Endodermal cell (in vitro differentiated cells): ENCODE results near the gene ACP3. TPM values are rescaled to one million over a fixed set of nuclear protein-coding genes. Genes with fewer than 3 reads are reported as not detected.

ENCODE experiments used
- DNase-seq: peaks from one replicate; pipeline ENCODE4 v3.0.0-alpha.2; 2017
- H3K27ac ChIP-seq: 2 replicates; pipeline ENCODE4 v1.5.1; 2013; ENCODE audit warnings: mild to moderate bottlenecking, low read depth, low read length, moderate library complexity
- H3K27me3 ChIP-seq: 2 replicates; pipeline ENCODE4 v1.6.1; 2013; ENCODE audit warnings: mild to moderate bottlenecking, low read length, moderate library complexity; ENCODE audit not compliant: insufficient read depth, control insufficient read depth, poor library complexity, severe bottlenecking
- H3K36me3 ChIP-seq: 2 replicates; pipeline ENCODE4 v1.7.0; 2013; ENCODE audit warnings: mild to moderate bottlenecking, low read length, moderate library complexity; ENCODE audit not compliant: control insufficient read depth, insufficient read depth
- H3K4me1 ChIP-seq: one replicate; pipeline ENCODE4 v1.7.0; 2013; ENCODE audit warnings: low read length; ENCODE audit not compliant: control insufficient read depth, insufficient read depth
- H3K4me3 ChIP-seq: 2 replicates; pipeline ENCODE4 v1.5.1; 2013; ENCODE audit warnings: mild to moderate bottlenecking, low read length, moderate library complexity
- H3K9ac ChIP-seq: 2 replicates; pipeline ENCODE4 v1.6.1; 2013; ENCODE audit warnings: mild to moderate bottlenecking, low read length, moderate library complexity; ENCODE audit not compliant: poor library complexity, severe bottlenecking; ENCODE audit errors: extremely low read depth
- H3K9me3 ChIP-seq: 2 replicates; pipeline ENCODE4 v1.6.1; 2013; ENCODE audit warnings: mild to moderate bottlenecking, low read length, moderate library complexity; ENCODE audit not compliant: control insufficient read depth
- H3K27ac Mint-ChIP-seq: 2 replicates; pipeline ENCODE4 v1.8.0; 2020; ENCODE audit warnings: mixed read lengths
- H3K27me3 Mint-ChIP-seq: 2 replicates; pipeline ENCODE4 v1.8.0; 2021; ENCODE audit warnings: mild to moderate bottlenecking, mixed read lengths; ENCODE audit not compliant: insufficient read depth
- H3K36me3 Mint-ChIP-seq: 2 replicates; pipeline ENCODE4 v1.8.0; 2020; ENCODE audit warnings: low read depth, mixed read lengths
- H3K4me1 Mint-ChIP-seq: 2 replicates; pipeline ENCODE4 v1.8.0; 2020; ENCODE audit warnings: mixed read lengths
- H3K4me3 Mint-ChIP-seq: 2 replicates; pipeline ENCODE4 v1.8.0; 2020; ENCODE audit warnings: mild to moderate bottlenecking, moderate library complexity, mixed read lengths
- H3K9me3 Mint-ChIP-seq: 2 replicates; pipeline ENCODE4 v1.8.0; 2020; ENCODE audit warnings: mild to moderate bottlenecking, mixed read lengths
- WGBS, 2 experiments: methylation state at CpG; one replicate each; pipeline versions ENCODE4 v1.1.5 to v1.1.7; 2013; ENCODE audit warnings: missing lambda C conversion rate in 2 of 2, mixed read lengths in 1 of 2; ENCODE audit not compliant: insufficient coverage in 1 of 2, insufficient read length in 1 of 2; 5-methylcytosine and 5-hydroxymethylcytosine counted together
- total RNA-seq, 2 donors: library from RNA; stranded (reverse); fragmentation: NEBNext Ultra II Directional in 1 of 2; extraction: Animal tissue kit (Norgen Biotek cat#: 25700) in 1 of 2; gene quantifications; 2 replicates in 1 of 2; 3 replicates in 1 of 2; pipeline ENCODE4 v1.2.1, GENCODE V29; 2021
- TF ChIP-seq, protein P1 (sequence below): fragments of 200-600 bp; sonication (generic); conservative IDR thresholded peaks from 2 replicates; pipeline ENCODE4 v1.5.0; 2021; ENCODE audit warnings: antibody characterized with exemption, mild to moderate bottlenecking

The ACP3 gene
- total RNA-seq, 2 donors from 2014 or later: 17.0 to 24.6 TPM

DNA sequence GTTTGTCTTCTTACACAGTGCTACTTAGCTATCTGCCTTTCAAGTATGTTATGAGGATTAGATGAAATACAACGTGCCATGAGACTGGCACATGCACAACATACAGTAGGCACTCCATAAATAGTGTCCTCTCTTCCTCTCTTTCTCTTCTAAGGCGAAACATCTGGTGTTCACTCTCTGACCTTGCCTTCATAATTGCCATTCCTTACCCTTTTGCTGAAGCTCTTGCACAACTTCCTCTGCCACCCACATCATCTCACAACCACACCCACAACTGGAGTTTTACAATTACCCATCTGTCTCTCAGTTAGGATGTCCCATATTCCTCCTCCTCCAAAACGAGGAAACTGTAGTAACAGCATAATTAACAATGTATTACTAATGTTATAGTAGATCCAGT is 26.4 kb upstream of the ACP3 start:
- no peak overlapping the region for H3K4me3 Mint-ChIP-seq
- Histone ChIP-seq H3K27me3 (no peaks in the 10 kb centered on the region), H3K9me3 (peaks cover 74% of the 10 kb centered on the region), H3K4me1 (peaks cover 2% of the 10 kb centered on the region), H3K9ac (no peak overlapping the region), H3K27ac (no peak overlapping the region), H3K4me3 (no peak overlapping the region), H3K36me3 (no peaks in the 10 kb centered on the region)
- H3K4me1 Mint-ChIP-seq: peaks cover 5% of the 10 kb centered on the region
- TF ChIP-seq, protein P1, sequence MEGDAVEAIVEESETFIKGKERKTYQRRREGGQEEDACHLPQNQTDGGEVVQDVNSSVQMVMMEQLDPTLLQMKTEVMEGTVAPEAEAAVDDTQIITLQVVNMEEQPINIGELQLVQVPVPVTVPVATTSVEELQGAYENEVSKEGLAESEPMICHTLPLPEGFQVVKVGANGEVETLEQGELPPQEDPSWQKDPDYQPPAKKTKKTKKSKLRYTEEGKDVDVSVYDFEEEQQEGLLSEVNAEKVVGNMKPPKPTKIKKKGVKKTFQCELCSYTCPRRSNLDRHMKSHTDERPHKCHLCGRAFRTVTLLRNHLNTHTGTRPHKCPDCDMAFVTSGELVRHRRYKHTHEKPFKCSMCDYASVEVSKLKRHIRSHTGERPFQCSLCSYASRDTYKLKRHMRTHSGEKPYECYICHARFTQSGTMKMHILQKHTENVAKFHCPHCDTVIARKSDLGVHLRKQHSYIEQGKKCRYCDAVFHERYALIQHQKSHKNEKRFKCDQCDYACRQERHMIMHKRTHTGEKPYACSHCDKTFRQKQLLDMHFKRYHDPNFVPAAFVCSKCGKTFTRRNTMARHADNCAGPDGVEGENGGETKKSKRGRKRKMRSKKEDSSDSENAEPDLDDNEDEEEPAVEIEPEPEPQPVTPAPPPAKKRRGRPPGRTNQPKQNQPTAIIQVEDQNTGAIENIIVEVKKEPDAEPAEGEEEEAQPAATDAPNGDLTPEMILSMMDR: no peak
- H3K27ac Mint-ChIP-seq: no peak overlapping the region
- DNase-seq: no peak
- no peaks in the 10 kb centered on the region for H3K27me3 Mint-ChIP-seq
- peaks cover 48% of the 10 kb centered on the region for H3K9me3 Mint-ChIP-seq
- WGBS, 2 experiments: 94 to 100% methylated on average over 2 of the region's 3 CpGs
- peaks cover 13% of the 10 kb centered on the region for H3K36me3 Mint-ChIP-seq

DNA sequence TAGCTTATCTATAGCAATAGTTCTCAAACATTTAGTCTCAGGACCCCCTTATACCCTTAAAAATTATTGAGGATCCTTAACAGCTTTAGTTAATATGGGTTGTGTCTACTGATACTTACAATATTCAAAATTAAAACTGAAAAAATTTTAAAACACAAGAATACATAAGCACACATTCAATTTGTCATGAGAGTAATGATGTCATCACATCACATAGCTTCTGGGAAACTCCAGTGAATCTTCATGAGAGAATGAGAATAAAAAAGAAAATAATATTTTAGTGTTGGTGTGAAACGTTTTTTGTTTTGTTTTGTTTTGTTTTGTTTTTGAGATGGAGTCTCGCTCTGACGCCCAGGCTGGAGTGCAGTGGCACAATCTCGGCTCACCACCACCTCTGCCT is 25.2 kb upstream of the ACP3 start:
- Histone ChIP-seq H3K27me3 (no peaks in the 10 kb centered on the region), H3K36me3 (no peaks in the 10 kb centered on the region), H3K9me3 (peaks cover 75% of the 10 kb centered on the region), H3K4me3 (no peak overlapping the region), H3K27ac (no peak overlapping the region), H3K9ac (no peak overlapping the region), H3K4me1 (no peaks in the 10 kb centered on the region)
- peaks cover 16% of the 10 kb centered on the region for H3K36me3 Mint-ChIP-seq
- H3K9me3 Mint-ChIP-seq: peaks cover 52% of the 10 kb centered on the region
- TF ChIP-seq, protein P1: no peak
- DNase-seq: no peak
- H3K27me3 Mint-ChIP-seq: no peaks in the 10 kb centered on the region
- peaks cover 2% of the 10 kb centered on the region for H3K4me1 Mint-ChIP-seq
- H3K4me3 Mint-ChIP-seq: no peak overlapping the region
- WGBS, 2 experiments: 65 to 83% methylated on average over 2 to 4 of the region's 4 CpGs
- H3K27ac Mint-ChIP-seq: no peak overlapping the region

DNA sequence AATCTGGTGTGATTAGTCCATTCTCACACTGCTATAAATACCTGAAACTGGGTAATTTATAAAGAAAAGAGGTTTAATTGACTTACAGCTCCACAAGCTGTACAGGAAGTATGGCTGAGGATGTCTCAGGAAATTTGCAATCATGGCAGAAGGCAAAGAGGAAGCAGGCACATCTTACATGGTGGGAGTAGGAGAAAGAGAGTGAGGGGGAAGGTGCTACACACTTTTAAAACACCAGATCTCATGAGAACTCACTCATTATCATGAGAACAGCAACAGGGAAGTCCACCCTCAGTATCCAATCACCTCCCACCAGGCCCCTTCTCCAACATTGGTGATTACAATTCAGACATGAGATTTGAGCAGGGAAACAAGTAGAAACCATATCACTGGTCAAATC is 24.0 kb upstream of the ACP3 start:
- Mint-ChIP-seq H3K27ac (no peak overlapping the region), H3K4me3 (no peak overlapping the region), H3K4me1 (peaks cover 2% of the 10 kb centered on the region), H3K9me3 (peaks cover 50% of the 10 kb centered on the region), H3K27me3 (no peaks in the 10 kb centered on the region), H3K36me3 (peaks cover 8% of the 10 kb centered on the region)
- Histone ChIP-seq H3K9ac (no peak overlapping the region), H3K27ac (no peak overlapping the region), H3K36me3 (no peaks in the 10 kb centered on the region), H3K4me1 (no peaks in the 10 kb centered on the region), H3K9me3 (peaks cover 75% of the 10 kb centered on the region), H3K27me3 (no peaks in the 10 kb centered on the region), H3K4me3 (no peak overlapping the region)
- TF ChIP-seq, protein P1: no peak
- no peak for DNase-seq
